ENCODE results near the gene ZBTB32. TPM values are rescaled to one million over a fixed set of nuclear protein-coding genes. Genes with fewer than 3 reads are reported as not detected.
"Not testable (repeated sequence)": the region's sequence is repeated elsewhere in the genome, so short reads cannot be mapped to it uniquely, and the experiment has no call there.

ZBTB32 gene
- total and polyA plus RNA-seq, 4 donors, result 0.14 to 0.68 TPM; not detected in 2

DNA sequence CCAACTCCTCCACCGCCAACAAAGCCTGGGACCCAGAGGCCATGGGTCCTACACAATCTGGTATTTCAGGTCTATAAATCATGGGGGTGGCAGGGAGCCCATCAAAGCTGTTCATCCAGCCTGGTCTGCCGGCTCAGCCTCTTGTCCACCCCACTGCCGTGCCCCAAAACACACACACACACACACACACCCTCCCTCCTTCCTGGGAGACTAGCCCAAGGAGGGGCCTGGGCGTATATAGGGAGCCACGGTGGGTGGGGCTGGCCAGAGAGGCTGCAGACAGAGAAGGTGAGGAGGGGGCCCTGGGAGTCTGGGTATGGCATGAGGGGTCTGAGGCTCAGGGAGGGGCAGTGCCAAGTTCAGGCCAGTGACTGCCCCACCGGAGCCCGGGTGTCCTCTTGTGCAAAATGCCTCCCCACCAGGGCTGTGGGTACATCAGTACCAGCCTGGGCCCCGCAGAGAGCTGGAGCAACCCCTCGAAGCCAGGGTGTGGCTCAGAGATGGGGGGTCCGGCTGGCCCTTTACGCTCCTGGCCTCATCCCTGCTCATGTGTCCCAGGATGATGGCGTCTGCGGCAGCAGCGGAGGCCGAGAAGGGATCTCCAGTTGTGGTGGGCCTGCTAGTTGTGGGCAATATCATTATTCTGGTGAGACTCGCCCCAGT is 38.0 kb upstream of the ZBTB32 start, which contains the start of gene UPK1A:
Gene UPK1A (plus strand): TSS at position 267 of the 663 bp plus-strand sequence. CDS start 296 bp downstream, at position 563.
- H3K27ac ChIP-seq (ENCODE audit: low read depth, low read length), result no peak within 1 kb of the TSS
- no peak within 1 kb of the TSS for H3K4me3 ChIP-seq (ENCODE audit: low read depth, low read length)
- H3K36me3 ChIP-seq (ENCODE audit: control insufficient read depth, insufficient read depth, low read length), result peaks cover 14% of the 10 kb centered on the region
- 75% methylated on average over 16 of the region's 16 CpGs for WGBS (ENCODE audit: insufficient coverage)
- no peaks in the 10 kb centered on the region for H3K4me1 ChIP-seq (ENCODE audit: control insufficient read depth, insufficient read depth, low read length)
- H3K9me3 ChIP-seq (ENCODE audit: control insufficient read depth, insufficient read depth, low read length), result no peaks in the 10 kb centered on the region
- DNase-seq (ENCODE audit: low read depth in 4 of 6, low spot score in 6 of 6), result no peak
- peaks cover 6% of the 10 kb centered on the region for H3K27me3 ChIP-seq (ENCODE audit: control insufficient read depth, insufficient read depth, low read length)

DNA sequence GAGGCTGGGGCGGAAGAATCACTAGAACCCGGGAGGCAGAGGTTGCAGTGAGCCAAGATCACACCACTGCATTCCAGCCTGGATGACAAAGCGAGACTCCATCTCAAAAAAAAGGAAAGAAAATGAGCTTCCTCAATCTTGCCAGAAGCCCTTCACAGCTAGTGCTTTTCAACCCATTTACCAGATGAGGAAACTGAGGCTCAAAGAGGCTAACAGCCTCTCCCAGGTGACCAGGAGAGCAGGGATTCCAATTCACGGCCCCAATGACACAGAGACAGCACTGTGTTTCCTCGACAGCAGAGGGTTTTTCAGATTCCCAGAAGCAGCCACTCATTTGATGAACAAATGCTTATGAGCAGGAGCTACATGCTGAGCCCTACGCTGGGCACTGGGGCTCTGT is 34.8 kb upstream of the ZBTB32 start:
- H3K4me3 ChIP-seq (ENCODE audit: low read depth, low read length), result no peak overlapping the region
- WGBS (ENCODE audit: insufficient coverage), result 72% methylated on average over 5 of the region's 6 CpGs
- peaks cover 8% of the 10 kb centered on the region for H3K36me3 ChIP-seq (ENCODE audit: control insufficient read depth, insufficient read depth, low read length)
- peaks cover 7% of the 10 kb centered on the region for H3K4me1 ChIP-seq (ENCODE audit: control insufficient read depth, insufficient read depth, low read length)
- no peak overlapping the region for H3K27ac ChIP-seq (ENCODE audit: low read depth, low read length)
- peaks cover 24% of the 10 kb centered on the region for H3K27me3 ChIP-seq (ENCODE audit: control insufficient read depth, insufficient read depth, low read length)
- H3K9me3 ChIP-seq (ENCODE audit: control insufficient read depth, insufficient read depth, low read length), result no peaks in the 10 kb centered on the region
- no peak for DNase-seq (ENCODE audit: low read depth in 4 of 6, low spot score in 6 of 6)

DNA sequence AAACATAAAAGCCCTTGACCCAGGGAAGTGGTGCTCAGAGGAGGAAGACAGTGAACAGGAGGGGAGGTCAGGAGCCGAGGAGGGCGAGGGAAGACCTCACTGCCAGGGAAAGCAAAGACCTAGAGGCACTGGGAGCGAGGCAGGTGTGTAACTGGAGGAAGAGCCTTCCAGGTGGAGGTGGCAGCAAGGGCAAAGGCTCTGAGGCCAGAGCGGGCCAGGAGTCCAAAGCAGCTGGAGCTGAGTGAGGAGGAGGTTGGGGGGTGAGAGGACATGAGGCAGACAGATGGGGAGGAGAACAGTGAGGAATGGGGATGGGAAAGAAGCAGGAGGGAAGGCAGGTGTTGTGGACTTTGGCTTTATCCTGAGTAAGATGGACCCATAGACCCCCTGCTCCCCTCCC is 34.4 kb upstream of the ZBTB32 start:
- Histone ChIP-seq H3K4me3 (ENCODE audit: low read depth, low read length) (no peak overlapping the region), H3K9me3 (ENCODE audit: control insufficient read depth, insufficient read depth, low read length) (no peaks in the 10 kb centered on the region), H3K27me3 (ENCODE audit: control insufficient read depth, insufficient read depth, low read length) (peaks cover 24% of the 10 kb centered on the region), H3K4me1 (ENCODE audit: control insufficient read depth, insufficient read depth, low read length) (peaks cover 7% of the 10 kb centered on the region), H3K36me3 (ENCODE audit: control insufficient read depth, insufficient read depth, low read length) (peaks cover 8% of the 10 kb centered on the region), H3K27ac (ENCODE audit: low read depth, low read length) (no peak overlapping the region)
- no peak for DNase-seq (ENCODE audit: low read depth in 4 of 6, low spot score in 6 of 6)
- WGBS (ENCODE audit: insufficient coverage), result 65% methylated on average over 4 of the region's 4 CpGs

DNA sequence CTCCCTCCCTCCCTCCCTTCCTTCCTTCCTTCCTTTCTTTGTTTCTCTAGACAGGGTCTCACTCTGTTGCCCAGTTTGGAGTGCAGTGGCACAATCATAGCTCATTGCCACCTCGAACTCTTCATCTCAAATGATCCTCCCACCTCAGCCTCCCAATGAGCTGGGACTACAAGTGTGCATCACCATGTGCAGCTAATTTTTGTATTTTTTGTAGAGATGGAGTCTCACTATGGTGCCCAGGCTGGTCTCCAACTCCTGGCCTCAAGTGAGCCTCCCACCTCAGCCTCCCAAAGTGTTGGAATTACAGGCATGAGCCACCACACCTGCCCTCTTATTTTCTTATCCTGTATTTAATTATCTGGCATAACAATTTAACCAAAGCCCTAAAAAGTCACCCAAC is 33.7 kb upstream of the ZBTB32 start:
- H3K27me3 ChIP-seq (ENCODE audit: control insufficient read depth, insufficient read depth, low read length), result peaks cover 24% of the 10 kb centered on the region
- no peak overlapping the region for H3K4me3 ChIP-seq (ENCODE audit: low read depth, low read length)
- H3K27ac ChIP-seq (ENCODE audit: low read depth, low read length), result no peak overlapping the region
- no peak for DNase-seq (ENCODE audit: low read depth in 4 of 6, low spot score in 6 of 6)
- no CpG with 5 or more reads among the region's 1 CpG for WGBS (ENCODE audit: insufficient coverage)
- H3K9me3 ChIP-seq (ENCODE audit: control insufficient read depth, insufficient read depth, low read length), result no peaks in the 10 kb centered on the region
- peaks cover 7% of the 10 kb centered on the region for H3K4me1 ChIP-seq (ENCODE audit: control insufficient read depth, insufficient read depth, low read length)
- H3K36me3 ChIP-seq (ENCODE audit: control insufficient read depth, insufficient read depth, low read length), result peaks cover under 1% of the 10 kb centered on the region

DNA sequence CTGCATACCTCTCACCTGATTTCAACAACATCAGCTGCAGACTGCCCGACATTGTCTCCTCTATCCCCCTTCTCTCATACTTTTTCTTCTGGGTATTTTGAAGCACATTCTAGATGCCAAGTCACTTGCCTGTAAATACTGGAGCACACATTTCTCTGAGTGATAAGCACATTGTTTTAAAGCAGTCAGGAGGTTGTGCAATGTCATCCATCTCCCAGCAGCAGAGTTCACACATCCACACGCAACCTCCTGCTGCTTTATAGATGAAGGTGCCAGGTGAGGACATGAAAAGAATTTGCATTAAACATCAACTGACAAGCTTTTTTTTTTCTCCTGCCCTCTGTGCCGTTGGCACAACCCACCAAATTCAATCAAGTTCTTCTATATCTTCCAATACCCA is 32.5 kb upstream of the ZBTB32 start:
- H3K4me3 ChIP-seq (ENCODE audit: low read depth, low read length), result no peak overlapping the region
- DNase-seq (ENCODE audit: low read depth in 4 of 6, low spot score in 6 of 6), result peak in 1 of 6 donors; percentile 6
- peaks cover 24% of the 10 kb centered on the region for H3K27me3 ChIP-seq (ENCODE audit: control insufficient read depth, insufficient read depth, low read length)
- H3K9me3 ChIP-seq (ENCODE audit: control insufficient read depth, insufficient read depth, low read length), result no peaks in the 10 kb centered on the region
- H3K36me3 ChIP-seq (ENCODE audit: control insufficient read depth, insufficient read depth, low read length), result no peaks in the 10 kb centered on the region
- no peak overlapping the region for H3K27ac ChIP-seq (ENCODE audit: low read depth, low read length)
- WGBS (ENCODE audit: insufficient coverage), result 73% methylated on average over 2 of the region's 3 CpGs
- H3K4me1 ChIP-seq (ENCODE audit: control insufficient read depth, insufficient read depth, low read length), result peaks cover 7% of the 10 kb centered on the region

DNA sequence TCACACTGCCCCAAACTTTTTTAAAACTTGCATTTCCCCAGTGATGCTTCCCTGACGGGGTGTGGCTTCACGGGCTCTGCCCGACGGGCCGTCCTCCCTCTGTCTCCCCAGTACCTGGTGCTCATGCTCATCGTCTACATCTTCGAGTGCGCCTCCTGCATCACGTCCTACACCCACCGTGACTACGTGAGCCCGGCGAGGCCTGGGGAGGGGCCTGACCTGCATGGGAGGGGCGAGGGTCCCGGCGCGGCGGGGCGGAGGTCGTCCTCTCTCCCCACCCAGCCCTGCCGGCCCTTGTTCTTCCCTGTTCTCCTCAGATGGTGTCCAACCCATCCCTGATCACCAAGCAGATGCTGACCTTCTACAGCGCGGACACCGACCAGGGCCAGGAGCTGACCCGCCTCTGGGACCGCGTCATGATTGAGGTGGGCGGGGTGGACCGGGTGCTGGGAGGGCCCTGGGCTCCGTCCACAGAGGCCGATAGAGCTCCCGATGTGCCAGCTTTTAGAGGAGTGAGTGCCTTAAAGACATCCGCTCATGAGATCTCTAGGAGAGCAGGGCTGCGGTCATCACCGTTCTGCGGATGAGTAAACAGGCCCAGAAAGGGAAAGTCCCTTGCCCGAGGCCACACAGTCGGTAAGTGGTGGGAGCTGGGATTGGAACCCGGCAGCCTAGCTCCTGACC is 31.1 kb upstream of the ZBTB32 start:
- Histone ChIP-seq H3K27ac (ENCODE audit: low read depth, low read length) (no peak overlapping the region), H3K9me3 (ENCODE audit: control insufficient read depth, insufficient read depth, low read length) (no peaks in the 10 kb centered on the region), H3K4me3 (ENCODE audit: low read depth, low read length) (no peak overlapping the region), H3K4me1 (ENCODE audit: control insufficient read depth, insufficient read depth, low read length) (peaks cover 7% of the 10 kb centered on the region), H3K27me3 (ENCODE audit: control insufficient read depth, insufficient read depth, low read length) (peaks cover 24% of the 10 kb centered on the region), H3K36me3 (ENCODE audit: control insufficient read depth, insufficient read depth, low read length) (no peaks in the 10 kb centered on the region)
- WGBS (ENCODE audit: insufficient coverage), result 5% methylated on average over 35 of the region's 39 CpGs
- DNase-seq (ENCODE audit: low read depth in 4 of 6, low spot score in 6 of 6), result no peak

DNA sequence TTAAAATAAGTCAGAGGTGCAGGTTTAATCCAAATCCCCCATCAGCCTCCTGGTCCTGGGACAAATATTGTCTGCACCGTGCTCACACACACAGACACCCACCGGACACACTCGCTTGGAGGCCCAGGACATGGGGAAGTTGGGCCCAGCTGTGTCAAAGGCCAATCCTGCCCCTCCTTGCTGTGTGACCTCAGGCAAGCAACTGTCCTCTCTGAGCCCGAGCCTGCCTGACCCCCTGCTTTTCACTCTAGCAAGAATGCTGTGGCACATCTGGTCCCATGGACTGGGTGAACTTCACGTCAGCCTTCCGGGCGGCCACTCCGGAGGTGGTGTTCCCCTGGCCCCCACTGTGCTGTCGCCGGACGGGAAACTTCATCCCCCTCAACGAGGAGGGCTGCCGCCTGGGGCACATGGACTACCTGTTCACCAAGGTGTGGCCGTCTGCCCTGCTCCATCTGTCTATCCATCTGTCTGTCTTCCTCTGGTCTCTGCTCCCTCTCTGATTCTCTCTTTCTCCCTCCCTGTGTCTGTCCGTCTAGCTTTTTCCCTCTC is 28.7 kb upstream of the ZBTB32 start:
- H3K4me1 ChIP-seq (ENCODE audit: control insufficient read depth, insufficient read depth, low read length), result peaks cover 7% of the 10 kb centered on the region
- WGBS (ENCODE audit: insufficient coverage), result 78% methylated on average over 15 of the region's 15 CpGs
- H3K4me3 ChIP-seq (ENCODE audit: low read depth, low read length), result no peak overlapping the region
- H3K27ac ChIP-seq (ENCODE audit: low read depth, low read length), result no peak overlapping the region
- no peaks in the 10 kb centered on the region for H3K36me3 ChIP-seq (ENCODE audit: control insufficient read depth, insufficient read depth, low read length)
- no peak for DNase-seq (ENCODE audit: low read depth in 4 of 6, low spot score in 6 of 6)
- no peaks in the 10 kb centered on the region for H3K9me3 ChIP-seq (ENCODE audit: control insufficient read depth, insufficient read depth, low read length)
- peaks cover 19% of the 10 kb centered on the region for H3K27me3 ChIP-seq (ENCODE audit: control insufficient read depth, insufficient read depth, low read length)

DNA sequence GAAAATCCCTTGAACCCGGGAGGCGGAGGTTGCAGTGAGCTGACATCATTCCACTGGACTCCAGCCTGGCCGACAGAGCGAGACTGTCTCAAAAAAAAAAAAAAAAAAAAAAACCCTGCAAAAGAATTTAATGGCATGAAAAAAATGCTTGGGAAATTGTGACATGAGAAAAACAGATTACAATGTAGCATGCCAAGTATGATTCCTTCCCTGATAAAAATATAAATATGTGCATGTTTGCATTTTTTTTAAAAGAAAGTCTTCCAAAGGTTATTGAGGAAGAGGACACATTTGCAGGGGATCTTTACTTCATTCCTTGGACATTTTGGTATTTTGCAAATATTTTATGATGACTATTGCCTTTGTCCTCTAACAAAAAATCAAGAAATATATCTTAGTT is 14.5 kb upstream of the ZBTB32 start:
- no CpG with 5 or more reads among the region's 4 CpGs for WGBS (ENCODE audit: insufficient coverage)
- no peak for DNase-seq (ENCODE audit: low read depth in 4 of 6, low spot score in 6 of 6)
- Histone ChIP-seq H3K36me3 (ENCODE audit: control insufficient read depth, insufficient read depth, low read length) (no peaks in the 10 kb centered on the region), H3K9me3 (ENCODE audit: control insufficient read depth, insufficient read depth, low read length) (no peaks in the 10 kb centered on the region), H3K27me3 (ENCODE audit: control insufficient read depth, insufficient read depth, low read length) (no peaks in the 10 kb centered on the region), H3K27ac (ENCODE audit: low read depth, low read length) (no peak overlapping the region), H3K4me3 (ENCODE audit: low read depth, low read length) (no peak overlapping the region), H3K4me1 (ENCODE audit: control insufficient read depth, insufficient read depth, low read length) (no peaks in the 10 kb centered on the region)

DNA sequence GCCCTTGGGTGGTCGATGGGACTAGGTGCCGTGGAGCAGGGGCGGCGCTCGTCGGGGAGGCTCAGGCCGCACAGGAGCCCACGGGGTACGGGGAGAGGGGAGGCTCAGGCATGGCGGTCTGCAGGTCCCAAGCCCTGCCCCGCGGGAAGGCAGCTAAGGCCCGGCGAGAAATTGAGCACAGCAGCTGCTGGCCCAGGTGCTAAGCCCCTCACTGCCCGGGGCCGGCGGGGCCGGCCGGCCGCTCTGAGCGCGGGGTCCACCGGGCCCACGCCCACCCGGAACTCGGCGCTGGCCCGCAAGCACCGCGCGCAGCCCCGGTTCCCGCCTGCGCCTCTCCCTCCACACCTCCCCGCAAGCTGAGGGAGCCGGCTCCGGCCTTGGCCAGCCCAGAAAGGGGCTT is 13.3 kb upstream of the ZBTB32 start:
- not testable (repeated sequence) for H3K4me1 ChIP-seq (ENCODE audit: control insufficient read depth, insufficient read depth, low read length); H3K4me3 ChIP-seq (ENCODE audit: low read depth, low read length); H3K36me3 ChIP-seq (ENCODE audit: control insufficient read depth, insufficient read depth, low read length); DNase-seq (ENCODE audit: low read depth in 4 of 6, low spot score in 6 of 6); H3K27me3 ChIP-seq (ENCODE audit: control insufficient read depth, insufficient read depth, low read length); H3K27ac ChIP-seq (ENCODE audit: low read depth, low read length); H3K9me3 ChIP-seq (ENCODE audit: control insufficient read depth, insufficient read depth, low read length)
- 96% methylated on average over 37 of the region's 37 CpGs for WGBS (ENCODE audit: insufficient coverage)

DNA sequence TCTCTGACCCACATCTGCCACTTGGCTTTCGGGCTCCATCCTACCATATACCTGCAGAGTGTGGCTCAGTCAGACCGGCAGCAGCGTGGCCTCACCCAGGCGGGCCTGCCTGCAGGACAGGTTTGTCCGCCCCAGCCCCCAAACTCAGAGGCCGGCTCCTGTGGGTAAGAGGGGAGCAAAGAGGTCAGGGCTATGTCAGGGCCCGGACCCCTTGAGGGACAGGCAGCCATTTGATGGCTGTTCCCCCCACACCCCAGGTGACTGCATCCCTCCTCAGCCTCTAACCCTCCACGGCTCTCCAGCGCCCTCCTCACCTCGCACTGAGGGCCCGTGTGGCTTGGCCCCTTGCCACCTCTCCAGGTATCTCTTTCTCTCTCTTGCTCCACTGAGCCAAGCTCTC is 12.3 kb upstream of the ZBTB32 start:
- H3K4me3 ChIP-seq (ENCODE audit: low read depth, low read length), result no peak overlapping the region
- no peaks in the 10 kb centered on the region for H3K9me3 ChIP-seq (ENCODE audit: control insufficient read depth, insufficient read depth, low read length)
- no peaks in the 10 kb centered on the region for H3K36me3 ChIP-seq (ENCODE audit: control insufficient read depth, insufficient read depth, low read length)
- 82% methylated on average over 9 of the region's 11 CpGs for WGBS (ENCODE audit: insufficient coverage)
- H3K27ac ChIP-seq (ENCODE audit: low read depth, low read length), result no peak overlapping the region
- H3K4me1 ChIP-seq (ENCODE audit: control insufficient read depth, insufficient read depth, low read length), result no peaks in the 10 kb centered on the region
- no peak for DNase-seq (ENCODE audit: low read depth in 4 of 6, low spot score in 6 of 6)
- no peaks in the 10 kb centered on the region for H3K27me3 ChIP-seq (ENCODE audit: control insufficient read depth, insufficient read depth, low read length)
